Stomach (tissue), 9 donors: Measurements from ENCODE around the gene RAB7B. TPM values are rescaled to one million over a fixed set of nuclear protein-coding genes. Genes with fewer than 3 reads are reported as not detected.
A peak's percentile ranks its signal among the peaks of the same experiment; 100 is the strongest.

Source experiments
- DNase-seq, 2 donors: peaks; one replicate each; pipeline versions ENCODE4 v3.0.0 to v3.0.0-alpha.2; 2013 to 2019
- H3K27ac ChIP-seq, 5 donors: fragments of 200-600 bp in 4 of 5; sonication (generic) in 4 of 5; one replicate each; pipeline ENCODE4 v1.5.1; 2013 to 2019; ENCODE audit warnings: mild to moderate bottlenecking in 1 of 5, moderate library complexity in 1 of 5
- H3K27me3 ChIP-seq, 3 donors: fragments of 200-600 bp; sonication (generic); one replicate each; pipeline ENCODE4 v1.5.1; 2017 to 2019; ENCODE audit warnings: mixed run types in 1 of 3
- H3K36me3 ChIP-seq, 4 donors: fragments of 200-600 bp; sonication (generic); 1 replicate in 3 of 4; 2 replicates in 1 of 4; pipeline ENCODE4 v1.5.1; 2016 to 2019
- H3K4me1 ChIP-seq, 4 donors: fragments of 200-600 bp; sonication (generic); one replicate each; pipeline ENCODE4 v1.5.1; 2016 to 2019
- H3K4me3 ChIP-seq, 4 donors: fragments of 200-600 bp; sonication (generic) in 3 of 4; one replicate each; pipeline ENCODE4 v1.5.1; 2016 to 2019; ENCODE audit warnings: mild to moderate bottlenecking in 1 of 4
- H3K9me3 ChIP-seq, 4 donors: fragments of 200-600 bp; sonication (generic); one replicate each; pipeline ENCODE4 v1.5.1; 2016 to 2019
- EP300 ChIP-seq: sonication (generic); formaldehyde crosslinking; IDR thresholded peaks from one replicate; pipeline ENCODE4 v1.6.1; 2017; ENCODE audit warnings: antibody characterized with exemption
- POLR2A ChIP-seq, 4 donors: fragments of 450-650 bp; IDR thresholded peaks; one replicate each; pipeline ENCODE4 v1.6.1; 2016; ENCODE audit warnings: antibody characterized with exemption in 4 of 4, control low read depth in 2 of 4, mild to moderate bottlenecking in 1 of 4, moderate library complexity in 1 of 4
- POLR2AphosphoS5 ChIP-seq, 3 donors: sonication (generic); formaldehyde crosslinking; IDR thresholded peaks; one replicate each; pipeline ENCODE4 v1.6.1; 2016; ENCODE audit warnings: antibody characterized with exemption in 3 of 3
- WGBS, 5 donors: extraction: QIAGEN DNeasy Blood & Tissue Kit in 3 of 5; methylation state at CpG; one replicate each; pipeline versions ENCODE4 v1.1.5 to v1.1.7; 2013 to 2018; 5-methylcytosine and 5-hydroxymethylcytosine counted together
- intact Hi-C: fragments of 100-400 bp; cut with DNase I; formaldehyde crosslinking; loops from one replicate; pipeline ENCODE4 v1.15.1; 2023; ENCODE audit warnings: low total_unique reads
- polyA plus RNA-seq, 3 donors: library from polyadenylated mRNA; stranded (reverse); fragments of 200-250 nt; gene quantifications; one replicate each; pipeline ENCODE4 v1.2.3, GENCODE V29; 2013
- total RNA-seq, 5 donors: library from RNA; depleted of rRNA; stranded (reverse); fragments of >200 nt; gene quantifications; one replicate each; pipeline versions ENCODE4 v1.1.0 to v1.2.3, GENCODE V29; 2014 to 2016
- TF ChIP-seq, protein P1 (sequence below), 7 experiments: fragments of 450-650 bp in 4 of 7; fragments of 200-600 bp in 3 of 7; sonication (generic) in 3 of 7; IDR thresholded peaks; one replicate each; pipeline ENCODE4 v1.5.1; 2016 to 2019; ENCODE audit warnings: antibody characterized with exemption in 7 of 7, control low read depth in 2 of 7, mild to moderate bottlenecking in 1 of 7
- donor health status: healthy with polysubstance abuse.
- donor health status: Bipolar disorder and iron deficiency.
- donor health status: healthy.

Gene RAB7B
- total and polyA plus RNA-seq, 8 donors: 0.89 to 14.0 (median 6.2) TPM; not detected in 1

DNA sequence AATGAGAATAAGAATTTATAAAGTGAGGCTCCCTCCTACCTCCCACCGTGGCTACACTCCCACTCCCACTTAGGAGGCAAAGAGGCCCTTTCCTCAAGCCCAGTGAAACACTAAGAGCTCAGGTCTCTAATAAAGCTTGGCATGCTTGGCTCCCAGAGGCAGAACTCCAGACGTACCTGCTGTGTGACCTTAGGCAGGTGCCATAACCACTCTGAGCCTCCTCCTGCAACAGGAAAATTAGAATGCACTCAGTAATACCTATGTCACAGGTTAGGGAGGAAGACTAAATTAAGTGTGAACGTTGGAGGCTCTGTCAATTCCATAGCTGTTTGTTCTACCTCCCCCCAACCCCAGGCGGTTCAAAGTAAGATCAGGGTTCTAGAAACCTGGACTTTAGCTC is 43.4 kb downstream of the RAB7B start:
- TF ChIP-seq POLR2A (IDR thresholded peaks at IDR 0.05): no peak
- TF ChIP-seq, protein P1, sequence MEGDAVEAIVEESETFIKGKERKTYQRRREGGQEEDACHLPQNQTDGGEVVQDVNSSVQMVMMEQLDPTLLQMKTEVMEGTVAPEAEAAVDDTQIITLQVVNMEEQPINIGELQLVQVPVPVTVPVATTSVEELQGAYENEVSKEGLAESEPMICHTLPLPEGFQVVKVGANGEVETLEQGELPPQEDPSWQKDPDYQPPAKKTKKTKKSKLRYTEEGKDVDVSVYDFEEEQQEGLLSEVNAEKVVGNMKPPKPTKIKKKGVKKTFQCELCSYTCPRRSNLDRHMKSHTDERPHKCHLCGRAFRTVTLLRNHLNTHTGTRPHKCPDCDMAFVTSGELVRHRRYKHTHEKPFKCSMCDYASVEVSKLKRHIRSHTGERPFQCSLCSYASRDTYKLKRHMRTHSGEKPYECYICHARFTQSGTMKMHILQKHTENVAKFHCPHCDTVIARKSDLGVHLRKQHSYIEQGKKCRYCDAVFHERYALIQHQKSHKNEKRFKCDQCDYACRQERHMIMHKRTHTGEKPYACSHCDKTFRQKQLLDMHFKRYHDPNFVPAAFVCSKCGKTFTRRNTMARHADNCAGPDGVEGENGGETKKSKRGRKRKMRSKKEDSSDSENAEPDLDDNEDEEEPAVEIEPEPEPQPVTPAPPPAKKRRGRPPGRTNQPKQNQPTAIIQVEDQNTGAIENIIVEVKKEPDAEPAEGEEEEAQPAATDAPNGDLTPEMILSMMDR (IDR thresholded peaks at IDR 0.05): no peak
- TF ChIP-seq POLR2AphosphoS5 (IDR thresholded peaks at IDR 0.05): no peak
- no peak for TF ChIP-seq EP300

DNA sequence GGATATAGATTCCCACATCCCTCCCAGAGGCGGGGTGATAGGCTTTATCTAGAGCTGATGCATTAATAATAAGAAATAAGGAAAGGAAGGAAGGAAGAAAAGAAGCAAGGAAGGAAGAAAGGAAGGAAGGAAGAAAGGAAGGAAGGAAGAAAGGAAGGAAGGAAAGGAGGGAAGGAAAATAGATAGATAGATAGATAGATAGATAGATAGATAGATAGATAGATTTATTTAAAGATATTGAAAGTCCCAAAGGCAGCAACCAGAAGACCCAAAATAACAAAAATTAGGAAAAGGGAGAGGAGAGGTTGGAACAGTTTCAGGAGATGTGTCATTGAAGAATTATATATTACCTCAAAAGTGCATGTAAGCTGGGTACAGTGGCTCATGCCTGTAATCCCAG is 47.7 kb downstream of the RAB7B start:
- no peaks in the 10 kb centered on the region for H3K9me3 ChIP-seq
- H3K27me3 ChIP-seq: peaks cover 0 to 29% (median 0%) of the 10 kb centered on the region in 3 donors
- no peak for DNase-seq
- intact Hi-C loops: no loop called here
- H3K27ac ChIP-seq: peak overlapping the region in 1 of 5 donors; percentile 66
- no peak overlapping the region for H3K4me3 ChIP-seq
- TF ChIP-seq, protein P1 (IDR thresholded peaks at IDR 0.05): no peak
- TF ChIP-seq EP300 (no peak), POLR2A (IDR thresholded peaks at IDR 0.05) (no peak), POLR2AphosphoS5 (IDR thresholded peaks at IDR 0.05) (no peak)
- no peaks in the 10 kb centered on the region for H3K36me3 ChIP-seq
- H3K4me1 ChIP-seq: peaks cover 0 to 22% (median 12%) of the 10 kb centered on the region in 4 donors
- 28 to 73% (median 50%) methylated on average over 1 of the region's 1 CpG for WGBS, 5 donors

More for the DNA sequence above, 43.4 kb downstream of the RAB7B start:
- no peak for DNase-seq
- Histone ChIP-seq H3K27ac (no peak overlapping the region), H3K27me3 (peaks cover 0 to 28% (median 0%) of the 10 kb centered on the region in 3 donors), H3K4me1 (peaks cover 0 to 20% (median 10%) of the 10 kb centered on the region in 4 donors), H3K4me3 (no peak overlapping the region), H3K9me3 (no peaks in the 10 kb centered on the region), H3K36me3 (no peaks in the 10 kb centered on the region)
- intact Hi-C loops: no loop called here
- WGBS, 5 donors: 76 to 87% (median 80%) methylated on average over 4 of the region's 4 CpGs

DNA sequence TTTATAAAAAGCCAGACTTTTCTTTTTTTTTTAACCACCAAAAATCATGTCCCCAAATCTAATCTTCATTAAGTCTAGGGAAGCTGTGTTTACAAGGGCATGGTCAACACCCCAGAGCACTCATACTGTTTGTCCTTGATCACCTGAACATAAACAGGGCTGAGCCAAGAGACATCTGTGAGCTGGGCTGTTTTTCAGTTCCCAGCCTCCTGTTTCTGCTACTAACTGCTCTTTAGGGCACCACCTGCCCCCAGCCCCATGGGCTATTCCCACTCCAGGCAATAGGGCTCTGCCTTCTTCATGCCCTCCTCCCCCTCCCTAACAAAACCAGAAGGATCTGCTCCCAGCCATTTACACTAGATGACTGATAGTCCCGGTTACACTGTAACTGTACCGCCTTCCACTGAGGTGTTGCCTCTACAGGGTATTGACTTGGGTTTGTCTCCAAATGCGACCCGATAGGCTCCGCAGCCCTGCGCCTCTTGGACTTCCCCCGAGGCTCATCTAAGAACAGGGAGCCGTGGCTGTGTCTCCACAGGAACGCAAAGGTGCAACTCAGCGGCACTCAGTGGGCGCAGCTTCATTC is 48.3 kb downstream of the RAB7B start:
- Histone ChIP-seq H3K27me3 (peaks cover 0 to 23% (median 0%) of the 10 kb centered on the region in 3 donors), H3K36me3 (no peaks in the 10 kb centered on the region), H3K9me3 (no peaks in the 10 kb centered on the region), H3K4me1 (peaks cover 0 to 28% (median 18%) of the 10 kb centered on the region in 4 donors), H3K4me3 (no peak overlapping the region), H3K27ac (peak overlapping the region in 3 of 5 donors; percentile 29 to 66 (median 34))
- TF ChIP-seq EP300 (no peak), POLR2A (IDR thresholded peaks at IDR 0.05) (no peak), POLR2AphosphoS5 (IDR thresholded peaks at IDR 0.05) (no peak)
- TF ChIP-seq, protein P1 (IDR thresholded peaks at IDR 0.05): no peak
- 33 to 59% (median 37%) methylated on average over 11 of the region's 11 CpGs for whole genome bisulfite sequencing, 5 donors
- intact Hi-C loops: no loop called here
- peak in 1 of 2 donors; percentile 57 for DNase-seq

DNA sequence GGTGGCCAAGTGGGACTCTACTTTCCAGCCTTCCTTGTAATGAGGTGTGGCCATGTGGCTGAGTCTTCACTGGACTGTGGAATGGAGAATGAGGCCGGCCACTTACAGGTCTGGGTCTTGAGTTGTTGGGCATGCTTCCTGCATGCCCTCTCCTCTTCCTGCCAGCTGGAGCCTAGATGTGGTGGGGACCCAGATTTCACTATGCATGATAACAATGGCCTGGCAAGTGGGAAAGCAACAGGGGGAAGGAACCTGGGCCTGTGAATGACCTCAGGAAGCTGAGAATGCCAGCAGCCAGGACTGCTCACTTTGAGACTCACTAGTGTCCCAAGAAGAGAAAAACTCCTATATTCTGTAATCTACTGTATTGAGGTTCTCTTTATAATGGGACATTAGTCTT is 51.4 kb downstream of the RAB7B start:
- intact Hi-C loops: no loop called here
- TF ChIP-seq EP300 (no peak), POLR2A (IDR thresholded peaks at IDR 0.05) (no peak), POLR2AphosphoS5 (IDR thresholded peaks at IDR 0.05) (no peak)
- TF ChIP-seq, protein P1 (IDR thresholded peaks at IDR 0.05): no peak
- H3K36me3 ChIP-seq: no peaks in the 10 kb centered on the region
- peaks cover 0 to 7% (median 0%) of the 10 kb centered on the region in 3 donors for H3K27me3 ChIP-seq
- peak overlapping the region in 1 of 5 donors; percentile 28 for H3K27ac ChIP-seq
- H3K9me3 ChIP-seq: no peaks in the 10 kb centered on the region
- 80 to 100% (median 89%) methylated on average over 1 of the region's 1 CpG for WGBS, 5 donors
- no peak for DNase-seq
- H3K4me3 ChIP-seq: no peak overlapping the region
- peaks cover 0 to 43% (median 33%) of the 10 kb centered on the region in 4 donors for H3K4me1 ChIP-seq
